NB4 (cell line): ENCODE results near the gene MFGE8.

ENCODE experiments used
- DNase-seq: peaks from one replicate; pipeline ENCODE4 v3.0.0; 2010; ENCODE audit warnings: low read depth
- H3K4me3 ChIP-seq: one replicate; pipeline ENCODE4 v1.5.1; 2011; ENCODE audit warnings: mild to moderate bottlenecking, low read depth, low read length, moderate library complexity
- CTCF ChIP-seq: IDR thresholded peaks from one replicate; pipeline ENCODE4 v1.5.1; 2012; ENCODE audit warnings: low read depth, low read length
- MAX ChIP-seq: IDR thresholded peaks from 2 replicates; pipeline ENCODE4 v1.6.1; 2011; ENCODE audit warnings: low read depth, low read length
- MYC ChIP-seq: IDR thresholded peaks from 2 replicates; pipeline ENCODE4 v1.6.1; 2011; ENCODE audit warnings: low read depth, low read length
- POLR2A ChIP-seq: IDR thresholded peaks from 2 replicates; pipeline ENCODE4 v1.6.1; 2011; ENCODE audit warnings: mild to moderate bottlenecking; ENCODE audit not compliant: insufficient read length; ENCODE audit errors: extremely low read depth

MFGE8 gene

GRCh38 chr15:88859550-88859949 lies 53.6 kb downstream of the MFGE8 start:
- no peak overlapping the region for H3K4me3 ChIP-seq
- TF ChIP-seq POLR2A (no peak), CTCF (no peak), MAX (no peak), MYC (no peak)
- DNase-seq, result no peak

- no peak for TF ChIP-seq MYC
- no peak overlapping the region for H3K4me3 ChIP-seq
- no peak for DNase-seq
Observed at GRCh38 chr15:88858934-88859333, 54.2 kb downstream of the MFGE8 start.

GRCh38 chr15:88852476-88852875 lies 60.7 kb downstream of the MFGE8 start:
- DNase-seq, result no peak
- no peak for TF ChIP-seq CTCF
- TF ChIP-seq MYC, result no peak
- TF ChIP-seq POLR2A, result no peak
- TF ChIP-seq MAX, result no peak
- H3K4me3 ChIP-seq, result no peak overlapping the region

- no peak overlapping the region for H3K4me3 ChIP-seq
- TF ChIP-seq POLR2A (no peak), MYC (no peak), MAX (no peak), CTCF (no peak)
- no peak for DNase-seq
Observed at GRCh38 chr15:88849376-88850072, 63.7 kb downstream of the MFGE8 start.
